BJ (cell line): ENCODE measurements around the gene NIBAN1. TPM values are rescaled to one million over a fixed set of nuclear protein-coding genes. Genes with fewer than 3 reads are reported as not detected.

Experiments used
- CTCF ChIA-PET: fragments of 350-600 bp; formaldehyde crosslinking; extraction: SDS; loops from one replicate; lab custom pipeline; 2021; ENCODE audit warnings: antibody characterized with exemption, inconsistent platforms; lab: Yijun Ruan, JAX
- POLR2A ChIA-PET: fragments of 300-600 bp; sonication (Branson Sonifier 250); formaldehyde crosslinking; extraction: SDS; loops from one replicate; lab custom pipeline; 2021; ENCODE audit warnings: antibody characterized with exemption; lab: Charles Lee
- DNase-seq: peaks from one replicate; pipeline ENCODE4 v3.0.0-alpha.2; 2011; ENCODE audit warnings: low read depth
- H3K27me3 ChIP-seq: 2 replicates; pipeline ENCODE4 v1.6.0; 2011; ENCODE audit warnings: low read length; ENCODE audit not compliant: control insufficient read depth, insufficient read depth
- H3K36me3 ChIP-seq: 2 replicates; pipeline ENCODE4 v1.5.1; 2011; ENCODE audit warnings: low read length; ENCODE audit not compliant: control insufficient read depth, insufficient read depth
- H3K4me3 ChIP-seq: 2 replicates; pipeline ENCODE4 v1.5.1; 2011; ENCODE audit warnings: low read depth, mild to moderate bottlenecking, control low read depth, low read length
- polyA plus RNA-seq: library from polyadenylated mRNA; depleted of rRNA; stranded (reverse); fragments of >200 nt; gene quantifications from 2 replicates; pipeline ENCODE4 v1.2.3, GENCODE V29; 2011
- TF ChIP-seq, protein P1 (sequence below): IDR thresholded peaks from 2 replicates; pipeline ENCODE4 v1.5.1; 2011; ENCODE audit warnings: low read depth, mild to moderate bottlenecking, control low read depth, inconsistent platforms, low read length, moderate library complexity; ENCODE audit not compliant: insufficient read depth

Gene NIBAN1
- polyA plus RNA-seq, 1 experiment = 28.2 TPM

DNA sequence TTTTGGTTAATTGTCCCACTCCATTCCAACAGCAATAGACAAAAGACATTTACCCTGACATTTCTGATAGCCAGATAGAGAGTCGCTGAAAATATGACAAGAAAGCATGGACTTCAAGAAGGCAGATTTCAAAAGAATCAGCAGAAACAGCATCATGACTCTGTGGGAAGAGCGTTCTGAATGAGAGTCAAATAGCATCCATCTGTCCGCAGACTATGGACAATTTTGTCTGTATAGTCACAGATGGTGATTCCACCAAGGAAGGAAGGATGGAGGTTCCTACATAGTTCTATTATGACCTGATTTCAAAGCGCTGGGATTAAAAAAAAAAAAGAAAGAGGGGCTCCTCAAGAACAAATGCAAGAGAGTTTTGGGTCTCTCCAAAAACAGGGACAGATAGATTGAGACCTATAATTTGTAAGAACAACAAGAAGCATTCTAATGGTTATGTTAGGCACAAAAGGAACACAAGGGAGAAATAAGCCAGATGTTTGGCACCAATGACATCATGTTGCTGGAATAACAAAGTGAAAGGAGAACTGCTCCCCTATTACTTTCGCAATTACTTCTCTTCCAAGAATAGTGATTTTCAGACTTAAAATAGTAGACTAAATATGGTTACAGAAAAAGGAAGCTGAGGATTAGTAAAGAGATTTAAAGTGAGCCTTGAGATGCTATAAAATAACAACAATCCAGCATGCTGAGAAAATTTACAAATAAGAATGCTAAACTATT lies 28.5 kb downstream of the NIBAN1 start:
- ChIA-PET POLR2A (interaction anchor here (0.5 kb wide), 1 partner anchor 27 kb away, joined by 3 read pairs; no protein-coding TSS in a partner anchor), CTCF (interaction anchor here (0.8 kb wide), 1 partner anchor 25 kb away, joined by 3 read pairs; no protein-coding TSS in a partner anchor)
- TF ChIP-seq, protein P1, sequence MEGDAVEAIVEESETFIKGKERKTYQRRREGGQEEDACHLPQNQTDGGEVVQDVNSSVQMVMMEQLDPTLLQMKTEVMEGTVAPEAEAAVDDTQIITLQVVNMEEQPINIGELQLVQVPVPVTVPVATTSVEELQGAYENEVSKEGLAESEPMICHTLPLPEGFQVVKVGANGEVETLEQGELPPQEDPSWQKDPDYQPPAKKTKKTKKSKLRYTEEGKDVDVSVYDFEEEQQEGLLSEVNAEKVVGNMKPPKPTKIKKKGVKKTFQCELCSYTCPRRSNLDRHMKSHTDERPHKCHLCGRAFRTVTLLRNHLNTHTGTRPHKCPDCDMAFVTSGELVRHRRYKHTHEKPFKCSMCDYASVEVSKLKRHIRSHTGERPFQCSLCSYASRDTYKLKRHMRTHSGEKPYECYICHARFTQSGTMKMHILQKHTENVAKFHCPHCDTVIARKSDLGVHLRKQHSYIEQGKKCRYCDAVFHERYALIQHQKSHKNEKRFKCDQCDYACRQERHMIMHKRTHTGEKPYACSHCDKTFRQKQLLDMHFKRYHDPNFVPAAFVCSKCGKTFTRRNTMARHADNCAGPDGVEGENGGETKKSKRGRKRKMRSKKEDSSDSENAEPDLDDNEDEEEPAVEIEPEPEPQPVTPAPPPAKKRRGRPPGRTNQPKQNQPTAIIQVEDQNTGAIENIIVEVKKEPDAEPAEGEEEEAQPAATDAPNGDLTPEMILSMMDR = no peak
- no peaks in the 10 kb centered on the region for H3K27me3 ChIP-seq
- H3K4me3 ChIP-seq = no peak overlapping the region
- peaks cover 1% of the 10 kb centered on the region; the same call in 1 of the 2 replicates for H3K36me3 ChIP-seq
- DNase-seq = no peak

DNA sequence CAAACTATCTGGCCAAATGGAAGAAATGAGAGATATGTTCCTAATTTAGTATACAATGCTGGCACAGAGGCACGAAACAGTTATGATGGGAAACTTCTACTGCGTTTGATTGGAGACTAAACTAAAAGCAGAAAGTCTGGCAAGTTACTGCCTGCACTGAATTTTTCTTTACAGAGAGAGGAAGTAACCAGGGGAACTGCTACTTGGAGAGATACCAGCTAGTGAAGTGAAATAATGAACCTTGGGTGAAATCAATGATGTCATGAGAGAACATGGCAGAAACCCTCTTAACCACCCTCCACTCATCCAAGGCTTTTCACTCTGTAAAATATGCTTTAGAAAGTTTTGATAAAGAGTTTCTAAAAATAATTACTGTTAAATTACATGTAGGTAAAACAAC lies 29.3 kb downstream of the NIBAN1 start:
- POLR2A ChIA-PET = no interaction called here

DNA sequence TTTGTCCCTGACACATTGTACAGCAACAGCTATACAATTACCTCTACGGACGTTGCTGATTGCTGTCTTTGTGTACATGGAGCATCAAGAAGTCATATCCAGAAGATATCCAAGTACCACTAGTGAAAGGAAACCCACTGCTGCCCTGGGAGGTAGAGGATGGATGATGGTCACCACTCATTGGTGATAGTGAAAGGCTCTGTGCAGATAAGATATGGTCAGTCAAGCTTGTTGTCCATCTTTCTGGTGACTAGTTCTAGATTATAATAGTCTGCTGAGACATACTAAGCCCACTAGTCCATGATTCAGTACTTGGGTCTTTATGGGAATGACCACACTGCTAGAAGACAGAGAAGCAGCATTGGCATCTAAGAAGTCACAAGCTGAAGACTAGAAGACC lies 30.3 kb downstream of the NIBAN1 start:
- TF ChIP-seq, protein P1 = no peak
- ChIA-PET CTCF (interaction anchor here (0.6 kb wide), 1 partner anchor 243 kb away, joined by 3 read pairs; no protein-coding TSS in a partner anchor), POLR2A (no interaction called here)
- no peak for DNase-seq
- peaks cover 1% of the 10 kb centered on the region; the same call in 1 of the 2 replicates for H3K36me3 ChIP-seq
- H3K4me3 ChIP-seq = no peak overlapping the region
- no peaks in the 10 kb centered on the region for H3K27me3 ChIP-seq

More for the DNA sequence above, 29.3 kb downstream of the NIBAN1 start:
- no peak for DNase-seq
- CTCF ChIA-PET = no interaction called here
- TF ChIP-seq, protein P1 = no peak
- Histone ChIP-seq H3K4me3 (no peak overlapping the region), H3K27me3 (no peaks in the 10 kb centered on the region), H3K36me3 (peaks cover 1% of the 10 kb centered on the region; the same call in 1 of the 2 replicates)

DNA sequence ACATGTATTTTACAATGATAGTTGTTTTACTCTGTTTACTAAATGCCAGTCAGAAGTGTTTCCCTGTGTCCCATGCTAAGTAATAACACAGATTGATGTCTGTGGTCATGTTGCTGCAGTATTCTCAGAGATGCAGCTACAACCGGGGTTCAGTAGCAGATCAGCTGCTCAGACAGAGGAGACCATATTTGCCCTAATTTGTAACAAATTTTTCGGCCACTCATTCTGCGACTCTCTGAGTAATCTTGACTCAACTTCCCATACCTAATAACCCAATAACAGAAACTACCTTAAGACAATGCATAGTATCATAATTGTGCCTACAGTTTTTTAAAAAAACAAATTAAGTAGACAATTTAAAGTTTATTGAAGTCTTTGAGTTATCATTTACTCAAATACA lies 32.6 kb downstream of the NIBAN1 start:
- Histone ChIP-seq H3K4me3 (no peak overlapping the region), H3K36me3 (peaks cover 1% of the 10 kb centered on the region; the same call in 1 of the 2 replicates), H3K27me3 (no peaks in the 10 kb centered on the region)
- CTCF ChIA-PET = no interaction called here
- POLR2A ChIA-PET = interaction anchor here (0.7 kb wide), 1 partner anchor 22 kb away, joined by 14 read pairs; no protein-coding TSS in a partner anchor
- TF ChIP-seq, protein P1 = no peak
- no peak for DNase-seq

DNA sequence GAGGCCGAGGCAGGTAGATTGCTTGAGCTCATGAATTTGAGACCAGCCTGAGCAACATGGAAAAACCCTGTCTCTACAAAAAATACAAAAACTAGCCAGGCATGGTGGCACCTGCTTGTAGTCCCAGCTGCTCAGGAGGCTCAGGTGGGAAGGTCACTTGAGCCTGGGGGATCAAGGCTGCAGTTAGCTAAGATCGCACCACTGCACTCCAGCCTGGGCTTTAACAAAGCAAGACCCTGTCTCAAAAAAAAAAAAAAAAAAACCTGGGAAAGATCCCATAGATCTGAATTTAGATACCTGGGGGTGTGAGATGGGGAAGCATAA lies 32.9 kb downstream of the NIBAN1 start:
- no peaks in the 10 kb centered on the region for H3K27me3 ChIP-seq
- peaks cover 1% of the 10 kb centered on the region; the same call in 1 of the 2 replicates for H3K36me3 ChIP-seq
- ChIA-PET POLR2A (interaction anchor here (0.7 kb wide), 1 partner anchor 23 kb away, joined by 14 read pairs; no protein-coding TSS in a partner anchor), CTCF (no interaction called here)
- TF ChIP-seq, protein P1 = no peak
- DNase-seq = no peak
- no peak overlapping the region for H3K4me3 ChIP-seq
